Astrocyte of the spinal cord (primary cell): ENCODE data around the gene KIF23.

Experiments
- DNase-seq: peaks from one replicate; pipeline ENCODE4 v3.0.0; 2011; ENCODE audit warnings: low read depth, low spot score
- H3K4me3 ChIP-seq: 2 replicates; pipeline ENCODE4 v1.5.1; 2011; ENCODE audit warnings: low read depth, mild to moderate bottlenecking, low read length, moderate library complexity
- in situ Hi-C: cut with HindIII; loops from 2 replicates; pipeline ENCODE4 v1.10.0; 2017; ENCODE audit warnings: low sequenced_read_pairs
- TF ChIP-seq, protein P1 (sequence below): IDR thresholded peaks from 2 replicates; pipeline ENCODE4 v1.5.1; 2012; ENCODE audit warnings: low read depth, mild to moderate bottlenecking, low read length, inconsistent platforms

KIF23 gene

DNA sequence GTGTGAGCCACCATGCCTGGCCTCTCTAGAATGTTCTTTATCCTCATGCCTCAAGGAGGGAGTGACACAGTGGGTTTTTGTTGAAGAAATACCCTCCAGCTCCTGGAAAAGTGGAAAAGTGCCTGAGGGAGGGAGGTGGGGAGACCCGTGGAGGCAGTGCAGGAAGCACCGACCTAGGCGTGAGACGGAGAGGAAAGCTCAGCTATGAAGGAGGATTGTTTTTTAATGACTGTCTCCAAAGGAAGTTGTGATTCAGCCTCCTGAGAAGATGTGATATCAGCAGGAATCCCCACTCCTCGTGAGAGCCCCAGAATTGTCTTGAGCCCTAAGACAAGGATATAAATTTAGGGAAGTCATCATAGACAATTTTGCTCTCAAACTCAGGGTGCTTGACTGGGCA, 60.1 kb downstream of the KIF23 start:
- TF ChIP-seq, protein P1, sequence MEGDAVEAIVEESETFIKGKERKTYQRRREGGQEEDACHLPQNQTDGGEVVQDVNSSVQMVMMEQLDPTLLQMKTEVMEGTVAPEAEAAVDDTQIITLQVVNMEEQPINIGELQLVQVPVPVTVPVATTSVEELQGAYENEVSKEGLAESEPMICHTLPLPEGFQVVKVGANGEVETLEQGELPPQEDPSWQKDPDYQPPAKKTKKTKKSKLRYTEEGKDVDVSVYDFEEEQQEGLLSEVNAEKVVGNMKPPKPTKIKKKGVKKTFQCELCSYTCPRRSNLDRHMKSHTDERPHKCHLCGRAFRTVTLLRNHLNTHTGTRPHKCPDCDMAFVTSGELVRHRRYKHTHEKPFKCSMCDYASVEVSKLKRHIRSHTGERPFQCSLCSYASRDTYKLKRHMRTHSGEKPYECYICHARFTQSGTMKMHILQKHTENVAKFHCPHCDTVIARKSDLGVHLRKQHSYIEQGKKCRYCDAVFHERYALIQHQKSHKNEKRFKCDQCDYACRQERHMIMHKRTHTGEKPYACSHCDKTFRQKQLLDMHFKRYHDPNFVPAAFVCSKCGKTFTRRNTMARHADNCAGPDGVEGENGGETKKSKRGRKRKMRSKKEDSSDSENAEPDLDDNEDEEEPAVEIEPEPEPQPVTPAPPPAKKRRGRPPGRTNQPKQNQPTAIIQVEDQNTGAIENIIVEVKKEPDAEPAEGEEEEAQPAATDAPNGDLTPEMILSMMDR, result no peak
- no peak overlapping the region for H3K4me3 ChIP-seq
- in situ Hi-C loops, result no loop called here
- no peak for DNase-seq

DNA sequence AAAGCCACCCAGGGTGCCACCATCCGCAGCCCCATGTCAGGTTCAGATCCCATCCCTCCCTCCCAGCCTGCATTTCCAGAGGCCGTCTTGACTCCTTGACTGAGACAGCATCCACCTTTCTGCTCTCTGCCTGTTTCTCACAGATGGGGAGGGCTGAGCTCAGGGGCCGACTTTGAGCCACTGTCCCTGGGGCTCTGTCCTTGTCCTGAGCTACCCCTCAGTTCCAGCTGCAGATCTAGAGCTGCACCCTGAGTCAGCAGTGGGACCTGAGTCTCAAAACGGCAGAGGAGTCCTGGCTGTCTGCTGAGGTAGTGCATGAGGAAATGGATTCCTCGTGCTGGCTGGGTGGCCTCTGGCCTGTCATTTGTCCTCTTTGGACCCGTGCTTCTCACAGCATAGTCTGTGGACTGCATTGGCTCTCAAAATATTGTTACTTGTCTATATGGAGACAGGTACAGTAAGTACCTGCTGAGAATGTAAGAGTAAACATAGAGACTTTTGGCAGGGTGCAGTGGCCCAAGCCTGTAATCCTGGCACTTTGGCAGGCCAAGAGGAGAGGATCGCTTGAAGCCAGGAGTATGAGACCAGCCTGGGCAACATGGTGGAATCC, 60.8 kb downstream of the KIF23 start:
- TF ChIP-seq, protein P1, result peak; percentile 5
- H3K4me3 ChIP-seq, result no peak overlapping the region
- DNase-seq, result no peak
- in situ Hi-C loops, result no loop called here

DNA sequence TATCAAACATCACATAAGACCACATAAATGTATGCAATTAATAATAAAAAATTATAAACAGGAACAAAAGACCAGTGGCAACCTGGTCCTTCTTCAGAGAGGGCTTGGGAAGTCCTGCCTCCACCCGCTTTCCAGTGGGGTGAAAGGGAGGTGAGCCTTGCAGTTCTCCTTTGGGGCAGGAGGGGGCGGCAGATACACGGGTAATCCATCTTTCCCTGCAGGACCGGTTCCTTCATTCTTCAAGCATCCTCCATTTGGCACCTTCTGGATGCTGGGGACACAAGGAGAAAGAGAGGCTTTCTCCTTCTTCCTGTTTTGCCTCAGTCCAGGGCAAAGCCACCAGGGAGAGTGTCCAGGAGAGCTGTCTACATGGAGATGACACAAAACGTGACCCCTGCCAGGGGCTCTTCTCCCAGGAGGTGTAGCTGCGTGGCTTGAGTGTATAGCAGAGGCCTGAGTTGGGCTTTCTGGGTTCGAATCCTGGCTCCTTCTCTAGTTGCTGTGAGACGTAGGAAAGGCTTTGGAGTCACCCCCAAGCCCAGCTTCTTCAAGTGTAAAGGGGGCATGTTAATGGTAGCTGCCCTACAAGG, 61.7 kb downstream of the KIF23 start:
- TF ChIP-seq, protein P1, result peak; percentile 97
- H3K4me3 ChIP-seq, result no peak overlapping the region
- DNase-seq, result peak; percentile 73
- in situ Hi-C loops, result no loop called here

DNA sequence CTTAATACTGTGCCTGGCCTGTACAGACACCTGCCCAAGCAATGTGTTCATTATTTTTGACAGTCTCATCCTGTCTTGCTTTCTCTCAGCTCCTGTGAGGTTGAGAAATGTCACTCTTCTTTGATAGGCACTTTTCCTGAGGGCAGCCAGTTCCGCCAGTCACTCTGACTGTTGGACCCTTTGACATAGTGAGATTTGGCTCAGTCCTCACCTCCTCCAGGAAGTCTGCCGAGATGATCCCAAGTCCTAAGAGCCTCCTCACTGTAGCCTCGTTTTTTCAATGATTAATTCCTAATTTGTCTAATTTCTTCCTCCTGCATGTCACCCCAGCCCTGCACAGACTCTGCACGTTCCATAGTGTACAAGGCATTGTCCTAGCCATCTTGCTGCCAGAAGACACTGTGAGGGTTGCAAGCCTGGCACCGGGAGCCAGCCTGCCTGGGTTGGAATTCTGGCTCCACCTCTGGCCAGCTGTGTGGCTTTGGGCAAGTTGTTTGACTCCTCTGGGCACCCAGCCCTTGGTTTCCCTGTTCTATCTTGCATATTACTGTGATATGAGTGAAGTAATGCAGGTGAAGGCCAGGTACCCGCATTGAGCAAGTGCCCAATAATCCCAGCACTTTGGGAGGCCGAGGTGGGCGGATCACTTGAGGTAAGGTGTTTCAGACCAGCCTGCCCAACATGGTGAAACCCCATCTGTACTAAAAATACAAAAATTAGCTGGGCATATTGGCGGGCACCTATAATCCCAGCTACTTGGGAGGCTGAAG, 62.7 kb downstream of the KIF23 start:
- in situ Hi-C loops, result no loop called here

GRCh38 chr15:69478259-69478781, 64.2 kb downstream of the KIF23 start:
- TF ChIP-seq, protein P1, result peak; percentile 94
- peak; percentile 56 for DNase-seq
- in situ Hi-C loops, result no loop called here
- no peak overlapping the region for H3K4me3 ChIP-seq

More for the DNA sequence above, 62.7 kb downstream of the KIF23 start:
- H3K4me3 ChIP-seq, result no peak overlapping the region
- TF ChIP-seq, protein P1, result no peak
- DNase-seq, result no peak

DNA sequence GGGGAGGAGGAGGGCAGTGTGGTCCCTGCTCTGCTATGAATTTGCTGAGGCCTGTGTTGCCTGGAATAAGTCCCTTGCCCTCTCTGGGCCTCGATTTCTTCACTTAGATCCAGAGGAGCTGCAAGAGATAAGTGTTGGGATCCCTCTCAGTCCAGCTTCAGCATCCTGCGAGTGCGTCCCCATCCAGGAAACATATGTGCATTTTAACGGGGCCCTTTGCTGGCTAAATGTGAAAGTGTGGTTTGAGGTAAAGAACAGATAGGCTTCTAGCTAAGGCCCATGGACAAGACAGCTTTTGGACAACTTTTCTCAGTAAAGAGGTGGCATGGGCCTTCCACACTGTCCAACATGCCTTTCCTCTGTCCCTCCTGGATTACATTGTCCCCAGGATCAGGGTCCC, 64.9 kb downstream of the KIF23 start:
- no peak overlapping the region for H3K4me3 ChIP-seq
- no peak for DNase-seq
- in situ Hi-C loops, result no loop called here
- TF ChIP-seq, protein P1, result no peak
